Measurements from ENCODE around the gene RALGDS. TPM values are rescaled to one million over a fixed set of nuclear protein-coding genes. Genes with fewer than 3 reads are reported as not detected.
"Not testable (repeated sequence)": the region's sequence is repeated elsewhere in the genome, so short reads cannot be mapped to it uniquely, and the experiment has no call there.

Gene RALGDS
- total RNA-seq: 10 to 100 TPM; 53.4 to 71.1 (median 55.3) TPM

- no peaks in the 10 kb centered on the region for H3K27me3 ChIP-seq
- H3K36me3 ChIP-seq: peaks cover 0 to 2% (median 0%) of the 10 kb centered on the region in 3 donors
- H3K27ac ChIP-seq: peak within 1 kb of the TSS; percentile 94 to 97 (median 95)
- TF ChIP-seq, protein P1, sequence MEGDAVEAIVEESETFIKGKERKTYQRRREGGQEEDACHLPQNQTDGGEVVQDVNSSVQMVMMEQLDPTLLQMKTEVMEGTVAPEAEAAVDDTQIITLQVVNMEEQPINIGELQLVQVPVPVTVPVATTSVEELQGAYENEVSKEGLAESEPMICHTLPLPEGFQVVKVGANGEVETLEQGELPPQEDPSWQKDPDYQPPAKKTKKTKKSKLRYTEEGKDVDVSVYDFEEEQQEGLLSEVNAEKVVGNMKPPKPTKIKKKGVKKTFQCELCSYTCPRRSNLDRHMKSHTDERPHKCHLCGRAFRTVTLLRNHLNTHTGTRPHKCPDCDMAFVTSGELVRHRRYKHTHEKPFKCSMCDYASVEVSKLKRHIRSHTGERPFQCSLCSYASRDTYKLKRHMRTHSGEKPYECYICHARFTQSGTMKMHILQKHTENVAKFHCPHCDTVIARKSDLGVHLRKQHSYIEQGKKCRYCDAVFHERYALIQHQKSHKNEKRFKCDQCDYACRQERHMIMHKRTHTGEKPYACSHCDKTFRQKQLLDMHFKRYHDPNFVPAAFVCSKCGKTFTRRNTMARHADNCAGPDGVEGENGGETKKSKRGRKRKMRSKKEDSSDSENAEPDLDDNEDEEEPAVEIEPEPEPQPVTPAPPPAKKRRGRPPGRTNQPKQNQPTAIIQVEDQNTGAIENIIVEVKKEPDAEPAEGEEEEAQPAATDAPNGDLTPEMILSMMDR (IDR thresholded peaks at IDR 0.05): no peak
- TF ChIP-seq POLR2A (IDR thresholded peaks at IDR 0.05): peak in 1 of 4 donors; percentile 4
- H3K4me1 ChIP-seq: peaks cover 66 to 92% (median 74%) of the 10 kb centered on the region in 3 donors
- intact Hi-C loops (cut with DNase I): no loop called here
- no peaks in the 10 kb centered on the region for H3K9me3 ChIP-seq
- DNase-seq: peak; percentile 72
- peak within 1 kb of the TSS; percentile 63 to 96 (median 76) for H3K4me3 ChIP-seq
- whole genome bisulfite sequencing, 2 donors: 10 to 28% methylated on average over 9 to 19 of the region's 53 CpGs
Observed at GRCh38 chr9:133121198-133121914, at the start of gene RALGDS. Gene RALGDS, minus strand, starts transcription at chr9:133121240. Its CDS starts 86 bp downstream, at chr9:133121154.

GRCh38 chr9:133170716-133171115, 49.7 kb upstream of the RALGDS start:
- no peak overlapping the region for H3K27ac ChIP-seq
- DNase-seq: no peak
- H3K4me1 ChIP-seq: no peaks in the 10 kb centered on the region
- no peaks in the 10 kb centered on the region for H3K9me3 ChIP-seq
- 88 to 91% methylated on average over 10 of the region's 11 CpGs for WGBS, 2 donors
- intact Hi-C loops (cut with DNase I): no loop called here
- TF ChIP-seq, protein P1 (IDR thresholded peaks at IDR 0.05): no peak
- TF ChIP-seq POLR2A (IDR thresholded peaks at IDR 0.05): no peak
- peaks cover 0 to 22% (median 0%) of the 10 kb centered on the region in 4 donors for H3K27me3 ChIP-seq
- H3K36me3 ChIP-seq: no peaks in the 10 kb centered on the region
- no peak overlapping the region for H3K4me3 ChIP-seq

DNA sequence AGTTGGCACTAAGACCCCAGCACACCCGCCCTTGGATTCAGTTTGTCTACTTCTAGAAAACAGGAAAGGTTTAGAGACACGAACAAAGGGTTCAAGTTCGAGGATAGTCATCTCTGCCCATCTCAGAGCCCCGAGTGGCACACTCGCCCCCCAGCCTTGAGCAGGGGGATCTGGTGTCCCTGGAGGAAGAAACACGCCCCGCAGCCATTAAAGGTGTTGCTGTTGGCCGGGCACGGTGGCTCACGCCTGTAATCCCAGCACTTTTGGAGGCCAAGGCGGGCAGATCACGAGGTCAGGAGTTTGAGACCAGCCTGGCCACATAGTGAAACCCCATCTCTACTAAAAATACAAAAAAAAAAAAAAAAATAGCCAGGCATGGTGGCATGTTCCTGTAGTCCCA, 48.6 kb upstream of the RALGDS start:
- H3K4me1 ChIP-seq; intact Hi-C loops (cut with DNase I): not testable (repeated sequence)
- 60 to 89% methylated on average over 1 to 9 of the region's 12 CpGs for WGBS, 2 donors

DNA sequence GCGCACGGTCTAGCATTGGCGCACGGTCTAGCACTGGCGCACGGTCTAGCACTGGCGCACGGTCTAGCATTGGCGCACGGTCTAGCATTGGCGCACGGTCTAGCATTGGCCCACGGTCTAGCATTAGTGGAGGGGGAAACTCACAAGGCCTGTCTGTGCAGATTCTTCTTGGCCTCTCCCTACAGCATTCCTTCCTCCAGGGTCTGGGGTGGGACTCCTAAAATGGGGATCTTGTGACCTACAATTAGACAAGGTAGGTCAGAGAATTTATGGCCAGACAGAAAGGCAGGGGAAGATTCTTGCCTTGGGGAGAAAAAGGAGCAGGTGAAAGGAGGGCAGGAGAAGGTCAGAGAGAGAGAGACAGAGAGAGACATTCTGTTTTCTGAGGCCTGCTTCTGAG, 48.1 kb upstream of the RALGDS start:
- Histone ChIP-seq H3K9me3 (no peaks in the 10 kb centered on the region), H3K27ac (no peak overlapping the region), H3K4me1 (peaks cover 4 to 6% (median 5%) of the 10 kb centered on the region in 3 donors), H3K4me3 (no peak overlapping the region), H3K36me3 (no peaks in the 10 kb centered on the region), H3K27me3 (peaks cover 0 to 19% (median 0%) of the 10 kb centered on the region in 4 donors)
- no peak for DNase-seq
- intact Hi-C loops (cut with DNase I): no loop called here
- TF ChIP-seq POLR2A (IDR thresholded peaks at IDR 0.05): no peak
- TF ChIP-seq, protein P1 (IDR thresholded peaks at IDR 0.05): no peak
- WGBS, 2 donors: 85 to 87% methylated on average over 12 to 13 of the region's 13 CpGs

More for the DNA sequence above, 48.6 kb upstream of the RALGDS start:
- H3K27me3 ChIP-seq: peaks cover 0 to 18% (median 0%) of the 10 kb centered on the region in 4 donors
- H3K36me3 ChIP-seq, H3K27ac ChIP-seq, H3K4me3 ChIP-seq, H3K9me3 ChIP-seq, DNase-seq: not testable (repeated sequence)

DNA sequence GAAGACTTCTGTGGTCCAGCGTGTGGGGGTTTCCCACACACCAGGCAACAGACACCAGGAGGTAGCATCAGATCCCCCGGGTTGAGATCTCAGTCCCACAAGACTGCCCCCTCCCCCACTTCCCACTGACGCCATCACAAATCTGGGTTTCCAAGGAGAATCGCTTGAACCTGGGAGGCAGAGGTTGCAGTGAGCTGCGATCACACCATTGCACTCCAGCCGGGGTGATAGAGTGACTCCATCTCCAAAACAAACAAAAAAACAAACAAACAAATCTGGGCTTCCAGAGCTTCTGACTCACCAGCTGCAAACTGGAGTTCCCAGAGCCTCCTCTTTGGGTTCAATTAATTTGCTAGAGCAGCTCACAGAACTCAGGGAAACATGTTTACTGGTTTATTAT, 47.4 kb upstream of the RALGDS start:
- H3K27me3 ChIP-seq: peaks cover 0 to 25% (median 0%) of the 10 kb centered on the region in 4 donors
- WGBS, 2 donors: 54 to 56% methylated on average over 4 to 5 of the region's 6 CpGs
- intact Hi-C loops (cut with DNase I): no loop called here
- H3K4me3 ChIP-seq: no peak overlapping the region
- no peaks in the 10 kb centered on the region for H3K9me3 ChIP-seq
- H3K27ac ChIP-seq: no peak overlapping the region
- H3K4me1 ChIP-seq: peaks cover 7 to 11% (median 11%) of the 10 kb centered on the region in 3 donors
- H3K36me3 ChIP-seq: no peaks in the 10 kb centered on the region
- no peak for DNase-seq
- TF ChIP-seq POLR2A (IDR thresholded peaks at IDR 0.05): no peak
- TF ChIP-seq, protein P1 (IDR thresholded peaks at IDR 0.05): no peak

All from esophagus squamous epithelium (tissue), 5 donors.